GM12873 (cell line): ENCODE results near the gene STRADB.

ENCODE experiments used
- TF ChIP-seq, protein P1 (sequence below): IDR thresholded peaks from 2 replicates; pipeline ENCODE4 v1.5.1; 2012; ENCODE audit warnings: low read depth, mild to moderate bottlenecking, moderate library complexity, low read length, control low read depth; ENCODE audit not compliant: insufficient read depth; ENCODE audit errors: missing control alignments

STRADB gene

GRCh38 chr2:201451292-201452057, at the start of gene STRADB, which contains the start of gene TRAK2:
Gene STRADB, plus strand, starts transcription at chr2:201451740. Its CDS starts 3,101 bp downstream, at chr2:201454841.
Gene TRAK2, minus strand, starts transcription at chr2:201451458. Its CDS starts 30,951 bp downstream, at chr2:201420507.
- TF ChIP-seq, protein P1, sequence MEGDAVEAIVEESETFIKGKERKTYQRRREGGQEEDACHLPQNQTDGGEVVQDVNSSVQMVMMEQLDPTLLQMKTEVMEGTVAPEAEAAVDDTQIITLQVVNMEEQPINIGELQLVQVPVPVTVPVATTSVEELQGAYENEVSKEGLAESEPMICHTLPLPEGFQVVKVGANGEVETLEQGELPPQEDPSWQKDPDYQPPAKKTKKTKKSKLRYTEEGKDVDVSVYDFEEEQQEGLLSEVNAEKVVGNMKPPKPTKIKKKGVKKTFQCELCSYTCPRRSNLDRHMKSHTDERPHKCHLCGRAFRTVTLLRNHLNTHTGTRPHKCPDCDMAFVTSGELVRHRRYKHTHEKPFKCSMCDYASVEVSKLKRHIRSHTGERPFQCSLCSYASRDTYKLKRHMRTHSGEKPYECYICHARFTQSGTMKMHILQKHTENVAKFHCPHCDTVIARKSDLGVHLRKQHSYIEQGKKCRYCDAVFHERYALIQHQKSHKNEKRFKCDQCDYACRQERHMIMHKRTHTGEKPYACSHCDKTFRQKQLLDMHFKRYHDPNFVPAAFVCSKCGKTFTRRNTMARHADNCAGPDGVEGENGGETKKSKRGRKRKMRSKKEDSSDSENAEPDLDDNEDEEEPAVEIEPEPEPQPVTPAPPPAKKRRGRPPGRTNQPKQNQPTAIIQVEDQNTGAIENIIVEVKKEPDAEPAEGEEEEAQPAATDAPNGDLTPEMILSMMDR: peak; percentile 25

- TF ChIP-seq, protein P1: no peak
Observed at GRCh38 chr2:201401815-201402214, 49.7 kb upstream of the STRADB start.

- TF ChIP-seq, protein P1: no peak
Observed at GRCh38 chr2:201402651-201403562, 48.6 kb upstream of the STRADB start.

DNA sequence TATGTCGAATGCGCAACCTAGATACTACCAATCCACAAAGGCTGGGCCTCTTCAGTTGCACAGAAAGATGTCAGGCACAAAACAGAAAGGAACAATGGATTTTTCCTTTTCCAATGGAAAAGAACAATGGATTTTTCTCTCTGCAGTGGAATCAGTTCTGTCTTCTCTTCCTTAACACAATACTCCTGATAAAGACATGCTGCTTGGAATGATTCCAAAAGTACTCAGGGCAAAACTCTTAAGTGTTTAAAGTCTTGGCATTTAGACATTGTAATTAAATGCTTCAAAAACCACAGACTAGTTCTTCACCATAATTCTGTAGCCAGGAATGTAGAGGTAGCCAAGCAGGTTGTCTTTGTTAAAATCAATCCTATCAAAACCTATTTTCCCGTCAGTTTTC, 47.7 kb upstream of the STRADB start:
- TF ChIP-seq, protein P1: no peak

DNA sequence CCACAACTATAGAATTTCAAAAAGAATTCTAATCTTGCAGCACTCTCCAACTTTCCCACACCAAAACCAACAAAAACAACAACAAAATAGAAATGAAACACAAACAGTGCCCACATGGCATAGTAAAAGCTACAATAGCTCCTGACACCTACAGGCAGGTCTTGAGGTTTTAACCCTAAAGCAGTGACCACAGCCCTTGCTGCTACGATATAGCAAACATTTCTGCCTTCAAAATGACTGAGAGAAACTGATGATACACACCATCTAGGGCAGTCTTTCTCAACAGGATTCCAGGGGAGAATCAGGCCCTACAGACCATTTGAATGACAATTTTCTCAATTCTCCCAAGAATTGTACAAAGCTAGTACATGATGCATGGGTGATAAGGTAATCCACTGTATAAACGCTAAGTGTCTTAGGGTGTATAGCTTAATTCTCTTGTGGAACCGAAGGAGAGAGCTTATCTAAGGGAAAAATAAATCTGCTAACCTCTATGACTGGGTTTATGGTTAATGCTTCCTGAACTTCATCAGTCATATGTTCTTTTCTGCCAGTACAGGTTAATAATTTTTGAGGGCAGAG, 46.8 kb upstream of the STRADB start:
- TF ChIP-seq, protein P1: no peak

- TF ChIP-seq, protein P1: no peak
Observed at GRCh38 chr2:201406077-201406662, 45.4 kb upstream of the STRADB start.

- TF ChIP-seq, protein P1: no peak
Observed at GRCh38 chr2:201407265-201407664, 44.3 kb upstream of the STRADB start.
